GM18870 (cell line): Measurements from ENCODE around the gene GSTCD.
A peak's percentile ranks its signal among the peaks of the same experiment; 100 is the strongest.

Experiments
- ATAC-seq: cut with Tn5 transposase; IDR thresholded peaks from one replicate; pipeline ENCODE4 v1.9.1; 2021; ENCODE audit warnings: moderate library complexity; ENCODE audit not compliant: unreplicated experiment

The GSTCD gene

GRCh38 chr4:105871997-105872396, 163.4 kb downstream of the GSTCD start:
- no peak for ATAC-seq

- no peak for ATAC-seq
Observed at GRCh38 chr4:105875233-105875632, 166.6 kb downstream of the GSTCD start.

GRCh38 chr4:105878668-105879067, 170.1 kb downstream of the GSTCD start:
- no peak for ATAC-seq

- ATAC-seq = no peak
Observed at GRCh38 chr4:105887508-105887907, 178.9 kb downstream of the GSTCD start.

GRCh38 chr4:105894660-105895582, 186.3 kb downstream of the GSTCD start, which contains the start of gene NPNT:
TSS of gene NPNT (plus strand) at chr4:105895471. CDS start at chr4:105895653, 182 bp downstream.
- no peak for ATAC-seq

- ATAC-seq = peak; percentile 39
Observed at GRCh38 chr4:105895583-105896460, 187.2 kb downstream of the GSTCD start.

GRCh38 chr4:105896461-105896942, 187.9 kb downstream of the GSTCD start:
- ATAC-seq = peak; percentile 6
